ENCODE measurements around the gene MDC1.

Gene MDC1

DNA sequence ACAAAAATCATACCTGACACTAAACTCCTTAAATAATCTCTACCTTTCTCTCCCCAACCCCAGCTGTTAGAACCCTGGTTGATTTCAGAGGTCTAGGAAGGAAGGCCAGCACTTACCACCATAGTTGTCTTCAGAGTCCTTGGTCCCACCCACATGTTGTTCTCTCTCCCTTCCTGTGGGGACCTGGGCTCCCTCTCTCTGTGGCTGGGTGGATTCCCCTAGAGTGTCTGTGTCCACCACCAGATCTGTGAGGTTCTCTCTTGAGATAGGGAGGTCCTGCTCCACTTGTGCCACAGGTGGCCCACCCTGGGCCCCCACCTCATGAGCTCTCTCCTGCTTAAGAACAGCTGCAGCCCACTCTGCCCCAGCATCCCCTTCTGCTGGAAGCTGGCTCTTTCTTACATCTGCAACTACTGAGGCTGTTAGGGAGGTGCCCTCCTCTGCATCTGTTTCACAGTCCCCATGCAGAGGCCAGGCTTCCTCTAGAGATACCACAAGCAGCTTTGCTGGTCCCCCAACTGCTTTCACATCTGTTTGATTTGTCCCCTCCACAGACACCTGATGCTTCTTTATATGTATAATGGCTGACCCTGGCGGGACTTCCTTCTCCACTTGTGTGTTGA lies 5.2 kb downstream of the MDC1 start:
- DNase-seq (ENCODE audit: extremely low spot score, insufficient read length, low read depth) = no peak
- FAIRE-seq = peak; percentile 64

DNA sequence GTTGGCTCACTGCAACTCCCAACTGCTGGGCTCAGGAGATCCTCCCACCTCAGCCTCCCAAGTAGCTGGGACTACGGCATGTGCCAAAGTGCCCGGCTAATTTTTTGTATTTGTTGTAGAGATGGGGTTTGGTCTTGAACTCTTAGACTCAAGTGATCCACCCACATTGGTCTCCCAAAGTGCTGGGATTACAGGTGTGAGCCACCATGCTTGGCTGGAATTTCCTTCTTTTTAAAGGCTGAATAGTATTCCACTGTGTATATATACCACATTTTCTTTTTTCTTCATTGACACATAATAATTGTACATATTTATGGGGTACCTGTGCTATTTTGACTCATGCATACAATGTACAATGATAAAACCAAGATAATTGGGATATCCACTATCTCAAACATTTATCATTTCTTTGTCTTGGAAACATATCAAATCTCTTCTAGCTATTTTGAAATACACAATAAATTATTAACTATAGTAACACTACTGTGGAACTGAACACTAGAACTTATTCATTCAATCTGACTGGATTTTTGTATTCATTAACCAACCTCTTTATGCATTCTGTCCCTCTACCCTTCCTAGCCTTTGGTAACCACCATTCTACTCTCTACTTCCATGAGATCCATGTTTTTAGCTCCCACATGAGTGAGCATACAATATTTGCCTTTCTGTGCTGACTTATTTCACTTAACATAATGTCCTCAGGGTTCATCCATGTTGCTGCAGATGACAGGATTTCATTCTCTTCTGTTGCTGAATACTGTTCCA lies 7.8 kb downstream of the MDC1 start:
- FAIRE-seq (no peak), DNase-seq (ENCODE audit: extremely low spot score, insufficient read length, low read depth) (no peak)

DNA sequence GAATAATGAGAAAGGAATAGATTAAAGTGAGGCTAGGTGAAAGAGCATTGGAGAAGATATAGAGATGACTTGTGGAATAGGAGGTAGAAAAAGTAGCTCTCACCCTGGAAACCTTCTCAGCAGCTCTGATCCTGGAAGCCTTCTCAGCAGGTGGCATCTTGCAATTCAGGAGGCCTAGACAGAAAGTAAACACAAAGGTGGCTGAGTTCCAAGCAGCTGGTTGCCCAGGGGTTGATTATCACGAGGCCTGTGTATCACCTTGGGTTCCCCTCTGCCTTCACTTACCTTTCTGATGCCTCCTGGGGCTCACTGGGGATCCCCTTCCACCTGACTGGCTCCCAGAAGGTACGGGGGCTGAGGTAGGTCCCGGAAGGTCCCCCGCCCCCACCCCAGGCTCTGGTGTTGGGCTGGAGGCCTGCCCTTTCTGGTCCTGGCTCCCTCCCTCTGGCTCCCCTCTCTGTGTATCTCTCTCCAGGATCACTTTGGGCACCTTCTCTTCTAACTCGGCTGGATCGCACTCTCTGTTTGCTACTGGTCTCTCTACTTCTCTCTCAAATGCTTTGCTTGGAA lies 9.7 kb downstream of the MDC1 start:
- no peak for DNase-seq (ENCODE audit: extremely low spot score, insufficient read length, low read depth)
- FAIRE-seq = no peak

DNA sequence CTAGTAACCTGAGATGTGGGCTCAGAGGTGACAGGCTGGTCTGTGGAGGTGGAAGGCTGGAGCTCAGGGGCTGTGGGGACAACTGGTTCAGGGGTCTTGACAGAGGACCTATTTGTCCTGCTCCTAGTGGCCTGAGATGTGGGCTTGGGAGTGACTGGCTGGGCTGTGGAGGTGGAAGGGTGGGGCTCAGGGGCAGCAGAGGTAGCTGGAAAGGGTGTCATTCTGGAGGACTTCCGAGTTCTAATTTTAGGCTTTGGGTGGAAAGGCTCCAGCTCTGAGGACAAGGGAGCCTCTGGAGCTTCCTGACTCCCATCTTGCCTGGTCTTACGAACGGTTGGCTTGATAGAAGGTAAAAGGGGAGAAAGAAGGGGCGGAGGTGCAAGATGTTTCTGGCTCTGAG lies 11.5 kb downstream of the MDC1 start:
- DNase-seq (ENCODE audit: extremely low spot score, insufficient read length, low read depth) (no peak), FAIRE-seq (no peak)

DNA sequence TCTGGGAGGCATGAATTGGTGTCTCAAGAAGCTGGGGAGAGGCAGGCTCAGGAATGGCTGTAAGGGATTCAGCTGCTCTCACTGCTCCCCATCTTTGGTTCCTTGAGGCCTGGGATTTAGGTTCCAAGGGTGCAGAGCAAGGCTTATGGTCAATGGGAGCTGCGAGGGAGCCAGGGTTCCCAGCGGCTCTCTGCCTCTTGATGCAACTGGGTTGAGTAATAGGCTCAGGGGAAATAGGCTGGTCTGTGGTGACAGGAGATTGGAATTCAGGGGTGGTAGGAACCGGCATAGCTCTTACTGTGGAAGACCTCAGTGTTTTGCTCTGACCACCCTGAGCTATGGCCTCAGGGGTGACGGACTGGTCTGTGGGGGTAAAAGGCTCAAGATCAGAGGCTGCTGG lies 13.3 kb downstream of the MDC1 start:
- FAIRE-seq = no peak
- no peak for DNase-seq (ENCODE audit: extremely low spot score, insufficient read length, low read depth)

DNA sequence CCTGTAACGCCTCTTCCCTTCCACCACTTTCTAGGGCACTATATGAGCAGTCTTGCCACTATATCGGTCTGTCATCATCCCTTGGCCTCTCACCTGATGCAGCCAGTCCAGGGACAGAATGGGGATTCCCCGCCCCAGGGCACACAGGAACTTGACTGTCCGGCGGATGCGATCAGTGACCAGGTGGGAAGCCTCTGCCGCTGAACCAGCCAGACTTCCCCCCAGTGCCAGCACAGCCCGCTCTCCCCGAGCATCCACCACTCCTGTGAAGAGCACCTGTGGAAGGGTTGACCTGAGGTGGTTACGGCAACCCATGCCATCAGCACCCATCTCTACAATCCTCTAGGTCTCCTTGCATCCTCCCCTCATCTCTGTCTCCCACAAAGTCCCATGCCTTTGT lies 14.1 kb downstream of the MDC1 start:
- no peak for DNase-seq (ENCODE audit: extremely low spot score, insufficient read length, low read depth)
- no peak for FAIRE-seq

DNA sequence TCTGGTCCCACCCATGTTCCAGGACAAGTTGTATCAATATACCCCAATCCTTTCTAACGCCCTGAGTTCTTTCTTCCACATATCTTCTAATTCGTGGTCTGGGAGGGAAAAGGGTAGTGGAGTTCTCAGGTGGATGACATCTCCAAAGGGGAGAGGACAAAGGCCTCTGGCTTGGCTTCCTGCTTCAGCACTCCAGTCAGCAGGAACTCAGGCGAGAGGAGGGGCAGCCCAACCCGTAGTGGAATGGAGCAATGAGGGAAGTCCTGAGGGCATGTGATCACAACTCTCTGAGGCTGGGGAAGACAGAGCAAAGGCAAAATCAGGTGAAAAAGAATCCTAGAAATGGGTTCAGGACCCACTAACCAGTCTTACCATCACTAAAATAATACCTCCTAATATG lies 16.7 kb downstream of the MDC1 start:
- DNase-seq (ENCODE audit: extremely low spot score, insufficient read length, low read depth) (no peak), FAIRE-seq (no peak)

DNA sequence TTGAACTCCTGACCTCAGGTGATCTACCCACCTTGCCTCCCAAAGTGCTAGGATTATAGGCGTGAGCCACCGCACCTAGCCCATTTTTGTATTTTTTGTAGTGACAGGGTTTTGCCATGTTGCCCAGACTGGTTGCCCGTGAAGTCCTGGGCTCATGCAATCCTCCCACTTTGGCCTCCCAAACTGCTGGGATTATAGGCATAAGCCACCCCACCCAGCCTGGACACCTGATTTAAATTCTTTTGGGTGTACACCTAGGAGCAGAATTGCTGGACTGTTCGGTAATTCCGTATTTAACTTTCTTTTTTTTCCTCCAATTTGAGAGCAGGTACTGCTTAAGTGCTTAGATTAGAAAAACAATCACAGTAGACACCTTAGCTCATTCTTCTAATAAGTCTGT lies 20.6 kb downstream of the MDC1 start:
- DNase-seq (ENCODE audit: extremely low spot score, insufficient read length, low read depth) (no peak), FAIRE-seq (no peak)

DNA sequence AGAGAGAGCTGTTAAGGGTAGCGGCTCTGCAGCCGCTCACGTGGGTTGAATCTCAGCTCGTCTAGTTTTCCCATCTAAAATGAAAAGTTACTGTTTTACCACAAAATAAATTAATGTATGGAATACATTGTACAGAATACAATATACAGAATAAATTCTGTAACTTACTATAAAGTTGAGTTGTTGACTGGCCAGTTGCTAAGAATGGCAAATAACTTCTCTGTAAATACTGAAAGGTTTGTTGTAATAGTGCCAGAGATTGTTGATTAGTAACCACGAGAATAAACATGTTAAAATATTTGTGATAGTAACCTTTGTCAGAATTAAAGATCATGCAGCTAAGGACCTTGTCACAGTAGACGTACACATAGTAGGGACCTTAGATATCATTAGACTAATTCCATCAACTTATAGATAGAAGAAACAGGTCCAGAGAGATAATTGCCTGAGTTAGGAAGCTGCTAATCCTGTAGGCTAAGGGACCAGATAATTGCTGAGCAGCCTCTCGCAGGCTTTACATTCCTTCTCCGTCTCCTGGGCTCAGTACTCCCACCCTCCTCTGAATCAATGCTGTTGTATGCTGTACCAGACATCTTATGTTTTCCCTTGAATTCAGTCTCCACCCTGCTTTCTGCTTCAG lies 25.8 kb downstream of the MDC1 start:
- DNase-seq (ENCODE audit: extremely low spot score, insufficient read length, low read depth) (no peak), FAIRE-seq (no peak)

DNA sequence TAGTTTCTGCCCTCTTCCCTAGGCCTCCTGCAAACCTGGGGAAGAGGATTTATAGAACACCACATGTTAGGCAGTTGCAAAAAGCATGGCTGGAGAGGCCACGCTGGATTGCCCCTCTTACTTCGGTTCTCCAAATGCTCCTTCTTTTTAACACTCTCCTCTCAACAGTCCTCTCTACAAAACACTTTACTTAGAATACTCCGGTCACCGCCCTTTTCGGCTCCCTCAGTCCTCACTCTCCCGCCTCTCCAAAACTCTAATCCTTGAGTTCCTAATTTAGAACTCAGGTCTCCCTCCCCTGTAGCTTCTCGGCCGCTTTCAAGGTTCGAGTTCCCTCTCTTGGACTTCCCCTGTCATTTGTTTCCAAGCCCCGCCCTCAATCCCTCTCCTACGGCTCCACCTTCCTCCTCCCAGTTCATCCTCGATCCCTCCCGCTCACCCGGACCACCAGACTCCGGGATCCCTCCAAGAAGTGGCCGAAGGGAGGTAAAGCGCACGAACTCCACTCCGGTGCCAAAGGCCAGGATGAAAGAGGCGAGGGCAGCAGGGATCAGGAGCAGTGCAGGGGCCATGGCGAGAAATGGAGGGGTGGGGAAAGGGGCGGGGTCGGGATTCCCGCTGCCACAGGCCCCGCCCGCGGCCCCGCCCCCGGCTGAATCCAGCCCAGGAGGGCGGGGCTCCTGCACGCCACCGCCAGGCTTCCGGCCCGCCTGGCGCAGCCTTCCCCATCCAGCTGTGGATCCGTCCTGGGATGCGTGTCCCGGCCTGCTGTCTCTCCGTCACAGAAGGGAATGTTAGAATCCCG lies 26.5 kb downstream of the MDC1 start, which contains the start of gene NRM:
Gene NRM (minus strand): TSS at position 582 of the 805 bp plus-strand sequence. CDS start 10 bp downstream, at position 572.
- FAIRE-seq (peak; percentile 77), DNase-seq (ENCODE audit: extremely low spot score, insufficient read length, low read depth) (peak; percentile 67)

DNA sequence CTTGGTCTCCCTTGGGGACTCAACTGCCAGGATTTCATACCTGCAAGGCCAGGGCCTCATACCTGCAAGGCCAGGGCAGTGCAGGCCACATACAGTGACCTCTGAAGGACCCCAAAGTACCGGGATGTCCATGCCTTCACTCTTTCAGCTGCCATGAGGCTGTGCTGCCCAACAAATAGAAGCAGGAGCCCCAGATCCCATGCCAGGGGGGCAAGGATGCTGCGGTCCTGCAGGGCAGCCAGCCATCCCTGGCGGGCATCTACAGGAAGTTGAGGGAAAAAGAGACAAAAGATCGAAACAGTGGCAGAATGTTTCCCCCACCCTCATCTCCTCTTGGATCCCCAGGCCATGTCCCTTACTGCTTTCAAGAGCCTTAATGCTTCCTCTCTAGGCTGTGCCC lies 27.1 kb downstream of the MDC1 start:
- FAIRE-seq (no peak), DNase-seq (ENCODE audit: extremely low spot score, insufficient read length, low read depth) (no peak)

DNA sequence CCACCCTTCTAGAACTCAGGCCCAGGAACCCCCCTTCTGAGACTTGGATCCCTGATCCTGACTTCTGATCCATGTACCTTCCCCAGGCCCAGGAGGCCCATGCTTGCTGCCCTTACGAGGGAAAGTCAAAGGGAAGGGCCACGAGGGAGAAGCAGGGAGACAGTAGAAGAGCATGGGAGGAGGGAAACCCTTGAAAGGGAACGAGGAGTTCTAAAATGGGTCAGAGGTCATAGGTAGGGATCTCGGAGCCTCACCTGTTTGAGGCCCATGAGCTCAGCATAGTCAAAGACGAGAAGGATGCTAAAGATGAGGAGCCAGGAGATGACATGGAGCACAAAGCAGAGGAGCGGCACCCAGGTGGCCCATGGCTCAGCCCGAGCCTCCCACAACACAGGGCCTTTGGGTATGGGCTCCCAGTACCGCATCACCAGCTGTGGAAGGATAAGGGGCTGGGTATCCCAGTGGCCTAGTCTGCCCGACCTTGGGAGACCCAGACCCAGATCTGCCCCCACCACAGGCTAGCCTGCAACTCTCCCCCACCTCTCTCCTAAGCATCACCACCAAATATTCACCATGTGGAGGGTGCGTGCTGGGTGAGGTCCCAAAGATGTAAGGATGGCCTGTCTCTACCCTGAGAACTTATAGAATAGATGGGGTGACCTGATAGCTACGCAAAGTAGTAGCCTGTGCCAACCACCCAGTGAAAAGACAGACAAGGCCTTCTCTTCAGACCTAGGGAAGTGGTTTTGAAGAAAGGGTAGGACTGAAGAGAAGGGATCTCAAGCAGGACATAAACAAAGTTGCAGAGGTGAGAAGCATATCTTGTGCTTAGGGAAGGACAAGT lies 27.8 kb downstream of the MDC1 start:
- DNase-seq (ENCODE audit: extremely low spot score, insufficient read length, low read depth) (no peak), FAIRE-seq (no peak)

DNA sequence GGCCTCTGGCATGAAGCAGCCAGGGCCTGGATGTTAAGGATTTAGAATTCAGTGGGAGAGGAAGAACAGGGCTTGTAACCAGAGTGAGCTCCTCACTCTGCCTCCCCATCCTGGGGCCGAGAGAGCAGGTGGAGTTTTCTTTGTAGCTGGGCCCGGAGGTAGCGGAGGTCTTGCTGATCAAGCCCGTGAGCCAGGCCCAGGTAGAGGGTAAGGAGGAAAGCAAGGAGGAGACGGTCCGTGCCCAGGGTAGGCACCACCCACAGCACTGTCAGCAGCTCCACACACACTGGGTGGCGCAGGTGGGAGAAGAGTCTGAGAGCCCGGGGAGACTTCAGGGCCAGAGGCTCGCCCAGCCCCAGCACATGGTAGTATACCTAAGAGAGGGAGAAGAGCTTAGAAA lies 28.5 kb downstream of the MDC1 start:
- peak; percentile 45 for FAIRE-seq

DNA sequence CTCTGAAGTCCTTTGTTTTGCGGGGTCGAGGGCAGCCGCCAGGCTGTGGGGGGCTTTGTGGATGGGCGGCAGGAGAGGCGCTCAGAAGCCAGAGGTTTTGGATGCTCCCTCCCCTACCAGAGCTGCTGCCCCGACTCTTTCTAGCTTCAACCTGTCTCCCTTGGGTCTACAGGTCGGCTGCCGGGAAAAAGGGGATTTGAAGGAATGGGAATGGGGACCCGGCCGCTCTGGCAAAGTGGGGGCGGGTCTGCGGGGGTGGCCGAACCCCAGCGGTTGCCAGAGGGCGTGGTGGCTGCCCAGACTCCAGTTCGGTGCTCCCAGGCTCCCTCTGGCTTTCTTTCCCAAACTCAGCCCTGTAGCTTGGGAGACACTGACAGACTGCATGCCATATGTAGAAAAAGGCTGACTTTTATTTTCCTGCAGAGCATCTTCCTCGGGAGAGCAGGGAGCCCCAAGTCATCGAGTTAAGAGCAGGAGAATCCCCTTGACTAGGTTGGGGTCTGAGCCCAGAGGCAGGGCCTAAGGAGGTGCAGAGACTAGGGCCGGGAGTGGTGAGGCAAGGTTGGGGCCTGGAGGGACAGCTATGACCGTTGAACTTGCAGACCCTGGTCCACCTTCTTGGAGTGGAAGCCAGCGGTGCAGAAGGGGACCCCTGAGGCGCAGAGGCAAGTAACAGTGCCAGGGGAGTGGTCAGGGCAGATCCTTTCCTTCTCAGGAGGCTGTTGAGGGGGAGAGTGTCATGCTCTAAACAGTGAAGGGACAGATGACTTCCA lies 29.2 kb downstream of the MDC1 start:
- FAIRE-seq (peak; percentile 44), DNase-seq (ENCODE audit: extremely low spot score, insufficient read length, low read depth) (no peak)

More for the DNA sequence above, 28.5 kb downstream of the MDC1 start:
- no peak for DNase-seq (ENCODE audit: extremely low spot score, insufficient read length, low read depth)

DNA sequence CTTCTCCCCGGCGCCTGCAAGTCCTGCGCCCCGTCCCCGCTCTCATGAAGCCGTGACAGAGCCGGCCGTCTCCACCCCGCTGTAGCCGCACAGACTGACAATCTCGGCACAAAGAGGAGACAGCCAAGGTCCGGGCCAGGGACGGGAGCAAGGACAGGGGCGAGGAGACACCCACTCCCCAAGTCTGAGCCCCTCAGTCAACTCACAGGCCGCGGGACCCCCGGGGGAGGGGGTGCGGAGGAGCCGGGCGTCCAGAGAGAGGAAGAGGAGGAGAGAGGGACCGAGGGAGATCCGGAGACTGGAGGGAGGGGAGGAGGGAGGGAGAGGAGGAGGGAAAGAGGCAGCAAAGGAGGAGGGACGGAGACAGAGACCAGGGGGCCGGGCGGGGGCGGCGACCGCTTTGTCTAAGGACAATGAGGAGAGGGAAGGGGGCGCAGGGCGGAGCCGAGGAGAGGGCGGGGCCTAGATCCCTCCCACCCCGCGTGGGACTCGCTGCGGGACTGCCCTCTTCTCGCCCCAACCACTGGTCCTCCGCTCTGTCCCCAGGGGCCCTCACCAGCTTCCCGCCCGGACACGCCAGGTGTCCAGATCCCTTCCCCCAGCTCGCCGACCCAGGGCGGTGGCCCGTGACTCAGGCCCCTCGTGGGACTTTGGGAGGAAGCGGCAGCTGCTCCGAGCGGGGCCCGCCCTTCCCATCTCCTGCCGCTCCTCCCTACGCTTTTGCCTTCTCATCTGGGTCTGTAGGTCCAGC lies 30.0 kb downstream of the MDC1 start:
- FAIRE-seq = peak; percentile 96

DNA sequence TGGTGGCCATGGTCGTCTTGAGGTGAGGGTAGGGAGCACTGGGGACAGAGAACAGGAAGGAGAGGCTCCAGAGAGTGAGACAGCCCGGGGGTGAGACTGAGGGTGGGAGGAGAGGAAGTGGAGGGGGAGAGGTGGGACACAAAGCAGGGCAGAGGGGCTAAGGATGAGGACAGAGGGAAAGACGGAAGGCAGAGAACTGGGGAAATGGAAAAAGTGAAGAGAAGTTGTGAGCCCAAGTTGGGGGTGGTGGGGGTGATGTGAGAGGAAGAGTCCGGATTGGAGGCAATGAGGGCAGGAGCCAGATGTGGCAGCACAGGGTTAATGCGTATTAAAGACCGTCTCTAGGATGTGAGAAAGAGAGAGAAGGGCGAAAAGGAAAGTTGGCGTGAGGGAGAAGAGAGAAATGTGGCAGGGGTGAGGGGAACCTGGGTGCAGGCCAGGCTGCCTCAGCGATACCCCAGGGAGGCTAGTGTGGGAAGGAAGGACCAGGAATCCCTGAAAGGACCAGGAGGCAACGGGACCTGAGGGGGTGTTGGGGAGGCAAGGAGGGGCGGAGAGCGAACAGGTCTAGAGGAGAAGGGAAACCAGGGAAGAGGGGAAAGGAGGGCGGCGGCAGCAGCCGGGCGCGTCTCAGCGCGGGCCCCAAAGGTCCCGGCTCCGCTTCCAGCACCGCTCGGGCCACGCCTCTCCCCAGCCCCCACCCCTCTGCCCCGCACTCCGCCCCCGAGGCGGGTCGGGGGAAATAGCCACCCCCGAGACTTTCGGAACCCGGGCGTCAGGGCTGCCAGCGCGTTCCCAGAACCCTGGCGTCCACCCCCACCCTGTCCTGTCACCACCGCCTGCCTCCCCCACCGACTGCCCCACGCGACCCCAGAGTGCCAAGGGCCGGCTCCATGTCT lies 30.8 kb downstream of the MDC1 start, which contains the start of gene PPP1R18:
Gene PPP1R18 (minus strand): TSS at position 637 of the 899 bp plus-strand sequence. CDS start 627 bp downstream, at position 10.
- DNase-seq (ENCODE audit: extremely low spot score, insufficient read length, low read depth) (no peak), FAIRE-seq (peak; percentile 55)

More for the DNA sequence above, 30.0 kb downstream of the MDC1 start:
- peak; percentile 78 for DNase-seq (ENCODE audit: extremely low spot score, insufficient read length, low read depth)
